22Rv1 (cell line): ENCODE results near the gene CNRIP1.

Experiments
- H3K27ac ChIP-seq: fragments of 450-650 bp; 2 replicates; pipeline ENCODE4 v1.5.1; 2017
- ZFX ChIP-seq: fragments of 450-650 bp; IDR thresholded peaks from 2 replicates; pipeline ENCODE4 v1.6.1; 2017; ENCODE audit warnings: antibody characterized with exemption, borderline replicate concordance
- TF ChIP-seq, protein P1 (sequence below): fragments of 450-650 bp; IDR thresholded peaks from 2 replicates; pipeline ENCODE4 v1.5.1; 2017; ENCODE audit warnings: mild to moderate bottlenecking

The CNRIP1 gene, protein sequence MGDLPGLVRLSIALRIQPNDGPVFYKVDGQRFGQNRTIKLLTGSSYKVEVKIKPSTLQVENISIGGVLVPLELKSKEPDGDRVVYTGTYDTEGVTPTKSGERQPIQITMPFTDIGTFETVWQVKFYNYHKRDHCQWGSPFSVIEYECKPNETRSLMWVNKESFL

DNA sequence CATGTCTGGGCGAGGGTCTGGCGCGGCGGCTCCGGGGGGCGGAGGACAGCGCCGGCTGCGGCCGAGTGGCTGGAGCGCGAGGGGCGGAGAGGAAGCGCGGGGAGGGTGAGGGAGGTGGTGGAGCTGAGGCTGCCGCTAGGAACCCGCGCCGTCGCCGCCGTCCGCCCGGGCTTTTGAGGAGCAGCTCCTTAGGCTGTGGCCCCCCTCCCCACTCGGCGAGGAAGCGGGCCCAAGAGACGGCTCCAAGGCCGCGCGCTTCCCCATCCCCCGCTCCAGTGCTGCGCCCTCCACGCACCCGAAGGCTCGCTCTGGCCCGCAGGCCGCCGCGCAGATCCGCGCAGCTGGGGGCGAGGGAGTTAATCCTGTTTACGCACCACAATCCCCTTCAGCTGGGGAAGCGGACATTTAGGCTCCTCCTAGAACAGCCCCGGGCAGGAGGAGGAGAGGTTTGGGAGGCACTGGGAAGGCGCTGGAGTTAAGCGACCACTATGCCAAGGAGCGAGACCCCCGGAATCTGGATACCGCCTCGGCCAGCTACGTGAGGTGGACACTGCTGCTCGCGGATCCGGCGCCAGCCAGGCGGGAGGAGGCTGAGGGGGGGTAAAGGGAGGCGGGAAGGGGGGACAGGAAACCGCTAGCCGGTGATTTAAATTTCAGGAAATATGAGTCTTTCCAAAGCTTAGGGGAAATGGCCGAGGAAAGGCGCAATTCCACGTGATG, at the start of gene CNRIP1:
Gene CNRIP1, minus strand, starts transcription at position 552 of the 720 bp plus-strand sequence. Its CDS starts 549 bp downstream, at position 3.
- no peak within 1 kb of the TSS for H3K27ac ChIP-seq
- TF ChIP-seq, protein P1, sequence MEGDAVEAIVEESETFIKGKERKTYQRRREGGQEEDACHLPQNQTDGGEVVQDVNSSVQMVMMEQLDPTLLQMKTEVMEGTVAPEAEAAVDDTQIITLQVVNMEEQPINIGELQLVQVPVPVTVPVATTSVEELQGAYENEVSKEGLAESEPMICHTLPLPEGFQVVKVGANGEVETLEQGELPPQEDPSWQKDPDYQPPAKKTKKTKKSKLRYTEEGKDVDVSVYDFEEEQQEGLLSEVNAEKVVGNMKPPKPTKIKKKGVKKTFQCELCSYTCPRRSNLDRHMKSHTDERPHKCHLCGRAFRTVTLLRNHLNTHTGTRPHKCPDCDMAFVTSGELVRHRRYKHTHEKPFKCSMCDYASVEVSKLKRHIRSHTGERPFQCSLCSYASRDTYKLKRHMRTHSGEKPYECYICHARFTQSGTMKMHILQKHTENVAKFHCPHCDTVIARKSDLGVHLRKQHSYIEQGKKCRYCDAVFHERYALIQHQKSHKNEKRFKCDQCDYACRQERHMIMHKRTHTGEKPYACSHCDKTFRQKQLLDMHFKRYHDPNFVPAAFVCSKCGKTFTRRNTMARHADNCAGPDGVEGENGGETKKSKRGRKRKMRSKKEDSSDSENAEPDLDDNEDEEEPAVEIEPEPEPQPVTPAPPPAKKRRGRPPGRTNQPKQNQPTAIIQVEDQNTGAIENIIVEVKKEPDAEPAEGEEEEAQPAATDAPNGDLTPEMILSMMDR, result peak; percentile 18; the same call in 1 of the 2 replicates
- no peak for TF ChIP-seq ZFX

DNA sequence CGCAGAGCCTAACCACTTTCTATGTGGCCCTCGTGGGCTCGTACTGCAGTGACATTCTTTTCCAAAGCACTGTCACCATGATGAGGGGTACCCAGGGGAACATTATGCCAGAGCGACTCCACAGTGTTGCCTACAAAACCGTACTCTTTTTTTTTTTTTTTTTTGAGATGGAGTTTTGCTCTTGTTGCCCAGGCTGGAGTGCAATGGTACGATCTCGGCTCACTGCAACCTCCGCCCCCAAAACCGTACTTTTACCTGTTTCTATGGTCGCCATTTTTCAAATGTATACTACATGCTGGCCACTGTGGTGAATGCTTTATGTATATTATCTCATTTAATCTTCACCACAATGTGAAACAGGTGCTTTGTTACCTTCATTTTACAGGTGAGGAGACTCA, 49.6 kb upstream of the CNRIP1 start:
- H3K27ac ChIP-seq, result no peak overlapping the region
- TF ChIP-seq ZFX, result no peak
- TF ChIP-seq, protein P1, result no peak

DNA sequence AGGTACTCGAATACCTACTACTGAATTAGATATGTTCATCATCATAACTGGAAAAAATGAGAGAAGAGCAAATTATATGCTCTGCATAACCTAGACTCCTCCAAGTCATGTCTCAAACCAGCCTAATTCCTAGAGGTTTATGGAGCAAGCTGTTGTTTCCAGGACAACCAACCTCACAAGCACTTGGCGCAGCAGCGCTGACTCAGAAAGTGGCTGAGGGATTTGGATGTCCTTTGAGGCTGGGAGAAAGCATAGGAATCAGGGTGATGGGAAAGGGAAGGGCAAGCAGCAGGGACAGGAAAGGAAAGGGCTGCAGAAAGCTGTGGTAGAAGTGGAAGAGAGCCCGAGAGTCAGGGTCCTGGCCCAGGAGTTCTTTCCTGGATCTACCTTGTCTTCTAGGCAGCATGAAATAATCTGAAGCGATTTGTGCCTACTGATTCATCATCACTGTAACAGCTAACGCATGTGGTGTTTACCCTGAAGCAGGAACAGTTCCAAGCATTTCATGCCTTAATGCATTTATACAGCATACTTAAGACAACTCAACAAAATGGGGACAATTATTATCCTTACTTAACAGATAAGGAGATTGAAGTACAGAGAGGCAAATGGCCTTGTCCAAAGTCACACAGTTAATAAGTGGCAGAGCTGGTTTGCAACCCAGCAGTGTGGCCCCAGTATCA, 49.0 kb upstream of the CNRIP1 start:
- TF ChIP-seq, protein P1, result no peak
- no peak for TF ChIP-seq ZFX
- H3K27ac ChIP-seq, result no peak overlapping the region

DNA sequence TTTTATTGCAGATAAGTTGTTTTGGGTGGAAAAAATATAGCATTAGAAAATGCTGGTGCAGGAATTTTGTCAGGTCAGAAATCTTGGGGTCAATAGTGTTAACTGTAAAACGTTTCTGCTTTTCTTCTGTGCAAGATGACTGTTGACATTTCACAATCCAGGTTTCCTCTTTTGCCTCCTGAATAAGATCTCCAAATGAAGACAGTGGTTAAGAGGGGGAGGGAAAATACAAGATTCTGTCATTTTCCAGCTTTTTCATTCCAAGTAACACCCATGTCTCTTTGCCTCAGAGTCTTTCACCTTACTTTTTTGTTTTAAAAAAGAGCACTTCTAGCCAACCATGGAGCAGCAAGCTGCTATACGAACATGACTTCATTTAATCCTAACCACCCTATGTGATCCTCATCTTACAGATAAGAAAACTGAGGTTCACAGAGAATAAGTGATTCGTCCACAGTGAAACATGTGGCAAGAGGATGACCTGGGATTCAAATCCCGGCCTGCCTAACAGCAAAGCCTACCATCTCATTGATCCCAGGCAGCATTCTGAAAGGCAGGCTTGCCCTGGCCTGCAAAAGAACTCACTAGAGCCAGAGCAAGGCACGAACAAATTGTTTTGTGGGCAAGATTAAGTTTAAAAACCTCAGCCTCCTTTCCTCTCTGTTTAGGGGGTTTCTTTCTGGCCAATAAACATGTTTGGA, 48.4 kb upstream of the CNRIP1 start:
- TF ChIP-seq, protein P1, result no peak
- no peak for TF ChIP-seq ZFX
- no peak overlapping the region for H3K27ac ChIP-seq

DNA sequence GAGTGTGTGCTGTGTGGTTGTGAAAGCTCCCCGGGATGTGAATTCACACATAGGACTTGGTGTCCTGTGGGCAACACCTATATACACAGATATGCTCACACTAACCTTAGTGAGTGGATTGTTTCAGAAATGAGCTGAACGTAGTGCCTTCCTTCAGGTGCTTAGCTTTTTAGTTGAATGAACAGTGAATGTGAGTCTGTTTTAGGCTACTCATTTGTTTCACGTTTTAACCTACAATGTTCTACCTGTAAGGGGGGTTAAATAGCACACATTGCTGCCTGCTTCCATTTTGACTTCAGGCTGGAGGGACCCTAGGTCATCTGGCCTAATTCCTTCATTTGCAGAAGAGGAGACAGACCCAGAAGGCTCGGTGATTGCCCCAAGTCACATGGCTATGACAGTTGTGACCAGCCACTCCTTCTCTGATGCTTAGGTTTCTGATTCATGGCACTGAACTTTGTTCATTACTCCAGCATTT, 46.4 kb upstream of the CNRIP1 start:
- TF ChIP-seq, protein P1, result no peak
- TF ChIP-seq ZFX, result no peak
- H3K27ac ChIP-seq, result no peak overlapping the region

DNA sequence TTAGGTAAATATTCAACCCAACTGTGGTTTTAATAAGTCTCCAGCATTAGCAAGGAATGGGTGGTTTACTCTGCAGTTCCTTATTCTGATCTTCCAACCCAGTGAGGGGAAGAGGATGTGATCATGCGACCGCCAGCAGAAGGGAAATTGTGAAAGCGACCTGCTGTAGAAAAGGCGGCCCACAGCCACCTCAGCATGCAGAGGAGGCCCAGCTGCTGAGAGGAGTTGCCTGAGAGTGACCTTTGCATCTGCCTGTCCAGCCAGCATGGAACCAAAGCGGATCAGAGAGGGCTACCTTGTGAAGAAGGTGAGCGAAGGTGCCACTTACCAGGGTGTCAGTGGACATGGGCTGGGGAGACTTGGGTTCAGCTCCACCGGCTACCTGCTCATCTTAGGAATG, 45.3 kb upstream of the CNRIP1 start, which contains the start of gene PLEK:
Gene PLEK, plus strand, starts transcription at position 196 of the 400 bp plus-strand sequence. Its CDS starts 70 bp downstream, at position 266.
- TF ChIP-seq, protein P1, result no peak
- TF ChIP-seq ZFX, result no peak
- H3K27ac ChIP-seq, result no peak within 1 kb of the TSS
